Breast epithelium (tissue), 4 donors: ENCODE results near the gene DRD2. TPM values are rescaled to one million over a fixed set of nuclear protein-coding genes. Genes with fewer than 3 reads are reported as not detected.

Experiments used
- DNase-seq, 2 donors: peaks; one replicate each; pipeline ENCODE4 v3.0.0-alpha.2; 2019; ENCODE audit warnings: low spot score in 2 of 2
- H3K27ac ChIP-seq, 2 donors: fragments of 200-600 bp; sonication (generic) in 1 of 2; one replicate each; pipeline ENCODE4 v1.5.1; 2016 to 2019; ENCODE audit warnings: mild to moderate bottlenecking in 1 of 2
- H3K27me3 ChIP-seq, 2 donors: fragments of 200-600 bp; sonication (generic) in 1 of 2; one replicate each; pipeline versions ENCODE4 v1.5.1 to v1.6.0; 2017 to 2019; ENCODE audit warnings: control low read depth in 1 of 2, mild to moderate bottlenecking in 1 of 2
- H3K36me3 ChIP-seq: fragments of 200-600 bp; one replicate; pipeline ENCODE4 v1.5.1; 2019
- H3K4me1 ChIP-seq, 2 donors: fragments of 200-600 bp; sonication (generic); one replicate each; pipeline ENCODE4 v1.5.1; 2016 to 2019; ENCODE audit warnings: control low read depth in 1 of 2
- H3K4me3 ChIP-seq, 3 donors: fragments of 200-600 bp; sonication (generic); 1 replicate in 2 of 3; 2 replicates in 1 of 3; pipeline ENCODE4 v1.5.1; 2016 to 2019; ENCODE audit warnings: mild to moderate bottlenecking in 3 of 3, moderate library complexity in 2 of 3
- H3K9me3 ChIP-seq, 2 donors: fragments of 200-600 bp; sonication (generic) in 1 of 2; one replicate each; pipeline ENCODE4 v1.5.1; 2016 to 2019; ENCODE audit warnings: control low read depth in 1 of 2
- POLR2A ChIP-seq: fragments of 450-650 bp; IDR thresholded peaks from one replicate; pipeline ENCODE4 v1.6.1; 2016; ENCODE audit warnings: antibody characterized with exemption, mild to moderate bottlenecking, moderate library complexity
- POLR2AphosphoS5 ChIP-seq, 3 donors: sonication (generic); formaldehyde crosslinking; IDR thresholded peaks; one replicate each; pipeline ENCODE4 v1.6.1; 2017; ENCODE audit warnings: antibody characterized with exemption in 3 of 3
- intact Hi-C: fragments of 100-400 bp; cut with DNase I; formaldehyde crosslinking; loops from one replicate; pipeline ENCODE4 v1.15.1; 2023; ENCODE audit warnings: low total_unique reads
- total RNA-seq, 3 donors: library from RNA; depleted of rRNA; stranded (reverse); fragments of >200 nt; gene quantifications; one replicate each; pipeline ENCODE4 v1.1.0, GENCODE V29; 2016
- TF ChIP-seq, protein P1 (sequence below), 3 donors: fragments of 450-650 bp; IDR thresholded peaks; one replicate each; pipeline ENCODE4 v1.5.1; 2016 to 2017; ENCODE audit warnings: antibody characterized with exemption in 3 of 3, mild to moderate bottlenecking in 3 of 3, moderate library complexity in 3 of 3

The DRD2 gene
- total RNA-seq, 3 donors from 2014 or later = 0.16 to 8.5 (median 0.33) TPM

DNA sequence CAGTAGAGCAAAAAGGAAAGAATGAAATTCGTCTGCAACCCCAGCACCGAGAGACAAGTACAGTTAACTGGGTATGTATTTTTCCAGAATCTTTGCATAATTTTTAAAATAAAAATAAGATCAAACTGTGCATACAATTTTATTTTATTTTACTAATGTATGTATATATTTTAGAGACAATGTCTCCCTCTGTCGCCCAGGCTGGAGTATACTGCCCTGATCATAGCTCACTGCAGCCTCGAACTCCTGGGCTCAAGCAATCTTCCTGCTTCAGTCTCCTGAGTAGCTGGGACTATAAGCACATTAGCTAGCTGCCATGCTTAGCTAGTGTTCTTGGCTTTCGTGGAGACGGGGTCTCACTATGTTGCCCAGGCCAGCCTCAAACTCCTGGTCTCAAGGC lies 18.8 kb upstream of the DRD2 start:
- TF ChIP-seq POLR2A = no peak
- TF ChIP-seq, protein P1, sequence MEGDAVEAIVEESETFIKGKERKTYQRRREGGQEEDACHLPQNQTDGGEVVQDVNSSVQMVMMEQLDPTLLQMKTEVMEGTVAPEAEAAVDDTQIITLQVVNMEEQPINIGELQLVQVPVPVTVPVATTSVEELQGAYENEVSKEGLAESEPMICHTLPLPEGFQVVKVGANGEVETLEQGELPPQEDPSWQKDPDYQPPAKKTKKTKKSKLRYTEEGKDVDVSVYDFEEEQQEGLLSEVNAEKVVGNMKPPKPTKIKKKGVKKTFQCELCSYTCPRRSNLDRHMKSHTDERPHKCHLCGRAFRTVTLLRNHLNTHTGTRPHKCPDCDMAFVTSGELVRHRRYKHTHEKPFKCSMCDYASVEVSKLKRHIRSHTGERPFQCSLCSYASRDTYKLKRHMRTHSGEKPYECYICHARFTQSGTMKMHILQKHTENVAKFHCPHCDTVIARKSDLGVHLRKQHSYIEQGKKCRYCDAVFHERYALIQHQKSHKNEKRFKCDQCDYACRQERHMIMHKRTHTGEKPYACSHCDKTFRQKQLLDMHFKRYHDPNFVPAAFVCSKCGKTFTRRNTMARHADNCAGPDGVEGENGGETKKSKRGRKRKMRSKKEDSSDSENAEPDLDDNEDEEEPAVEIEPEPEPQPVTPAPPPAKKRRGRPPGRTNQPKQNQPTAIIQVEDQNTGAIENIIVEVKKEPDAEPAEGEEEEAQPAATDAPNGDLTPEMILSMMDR (IDR thresholded peaks at IDR 0.05) = no peak
- no peak for TF ChIP-seq POLR2AphosphoS5 (IDR thresholded peaks at IDR 0.05)
- no peaks in the 10 kb centered on the region for H3K27me3 ChIP-seq
- H3K4me3 ChIP-seq = no peak overlapping the region
- H3K4me1 ChIP-seq = no peaks in the 10 kb centered on the region
- H3K36me3 ChIP-seq = no peaks in the 10 kb centered on the region
- intact Hi-C loops = no loop called here
- DNase-seq = no peak
- no peaks in the 10 kb centered on the region for H3K9me3 ChIP-seq
- H3K27ac ChIP-seq = no peak overlapping the region

DNA sequence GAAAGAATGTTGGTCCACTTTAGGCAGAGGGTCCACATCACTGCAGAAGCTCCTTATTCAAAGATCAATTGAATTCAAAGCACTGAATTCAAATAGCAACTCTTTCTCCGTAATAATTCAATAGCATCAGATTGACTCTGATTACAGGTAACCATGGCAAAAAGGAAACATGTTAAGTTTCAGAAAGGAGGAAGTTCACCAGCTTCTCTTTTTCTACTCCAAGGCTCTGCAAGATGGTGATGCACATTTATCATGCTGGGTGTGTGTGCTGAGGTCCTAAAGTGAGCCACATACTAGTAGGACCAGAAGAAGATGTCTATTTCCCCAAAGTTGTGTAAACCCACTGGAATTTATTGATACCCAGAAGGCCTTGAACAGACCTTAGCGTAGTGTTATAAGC lies 18.0 kb upstream of the DRD2 start:
- H3K27me3 ChIP-seq = no peaks in the 10 kb centered on the region
- no peaks in the 10 kb centered on the region for H3K36me3 ChIP-seq
- DNase-seq = no peak
- no peaks in the 10 kb centered on the region for H3K9me3 ChIP-seq
- intact Hi-C loops = no loop called here
- no peaks in the 10 kb centered on the region for H3K4me1 ChIP-seq
- no peak for TF ChIP-seq POLR2AphosphoS5 (IDR thresholded peaks at IDR 0.05)
- TF ChIP-seq, protein P1 (IDR thresholded peaks at IDR 0.05) = no peak
- TF ChIP-seq POLR2A = no peak
- H3K27ac ChIP-seq = no peak overlapping the region
- H3K4me3 ChIP-seq = no peak overlapping the region

DNA sequence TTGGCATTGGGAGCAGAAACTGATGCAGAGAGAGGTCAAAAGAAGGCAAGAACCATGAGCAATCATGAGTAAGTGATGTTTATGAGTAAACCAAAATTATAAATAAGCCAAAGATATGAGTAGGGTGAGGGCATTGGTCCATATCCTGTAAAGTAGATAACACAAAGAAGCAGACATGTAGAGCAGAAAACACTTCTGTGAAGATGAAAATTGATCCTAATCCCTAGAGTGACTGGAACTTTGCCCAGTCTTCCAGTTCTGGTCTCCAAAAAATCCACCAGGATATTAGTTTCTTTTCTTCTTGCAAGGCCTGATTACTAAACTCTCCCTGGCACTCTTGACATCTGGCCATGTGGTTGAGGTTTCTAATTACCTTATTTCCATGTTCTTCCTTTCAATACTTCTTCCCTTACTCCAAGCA lies 13.7 kb upstream of the DRD2 start:
- Histone ChIP-seq H3K9me3 (no peaks in the 10 kb centered on the region), H3K27me3 (no peaks in the 10 kb centered on the region), H3K4me1 (no peaks in the 10 kb centered on the region), H3K4me3 (no peak overlapping the region), H3K36me3 (no peaks in the 10 kb centered on the region), H3K27ac (no peak overlapping the region)
- no peak for DNase-seq
- intact Hi-C loops = no loop called here
- TF ChIP-seq, protein P1 (IDR thresholded peaks at IDR 0.05) = no peak
- TF ChIP-seq POLR2AphosphoS5 (IDR thresholded peaks at IDR 0.05) = no peak
- TF ChIP-seq POLR2A = no peak

DNA sequence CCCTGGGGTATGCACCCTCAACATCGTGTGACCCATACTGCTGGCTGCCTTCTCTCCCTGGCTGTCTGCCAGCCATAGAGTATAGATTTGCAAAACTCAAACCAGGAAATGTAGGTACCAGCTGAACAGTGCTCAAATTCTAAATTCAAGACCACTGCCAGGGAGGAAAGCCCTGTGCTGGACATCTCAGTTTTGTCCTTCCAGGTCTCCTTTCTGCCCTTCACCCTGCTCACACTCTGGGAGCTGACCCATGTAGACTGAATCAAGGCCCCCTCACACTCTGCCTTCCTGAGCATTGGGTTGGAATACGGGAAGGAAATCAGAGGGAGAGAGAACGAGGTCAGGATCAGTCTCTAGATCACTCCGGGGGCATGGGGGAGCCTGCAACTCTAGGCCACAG lies 12.4 kb upstream of the DRD2 start:
- DNase-seq = no peak
- no peaks in the 10 kb centered on the region for H3K36me3 ChIP-seq
- H3K27me3 ChIP-seq = no peaks in the 10 kb centered on the region
- H3K4me1 ChIP-seq = no peaks in the 10 kb centered on the region
- no peaks in the 10 kb centered on the region for H3K9me3 ChIP-seq
- TF ChIP-seq POLR2AphosphoS5 (IDR thresholded peaks at IDR 0.05) (no peak), POLR2A (no peak)
- TF ChIP-seq, protein P1 (IDR thresholded peaks at IDR 0.05) = no peak
- no peak overlapping the region for H3K27ac ChIP-seq
- intact Hi-C loops = no loop called here
- H3K4me3 ChIP-seq = no peak overlapping the region

DNA sequence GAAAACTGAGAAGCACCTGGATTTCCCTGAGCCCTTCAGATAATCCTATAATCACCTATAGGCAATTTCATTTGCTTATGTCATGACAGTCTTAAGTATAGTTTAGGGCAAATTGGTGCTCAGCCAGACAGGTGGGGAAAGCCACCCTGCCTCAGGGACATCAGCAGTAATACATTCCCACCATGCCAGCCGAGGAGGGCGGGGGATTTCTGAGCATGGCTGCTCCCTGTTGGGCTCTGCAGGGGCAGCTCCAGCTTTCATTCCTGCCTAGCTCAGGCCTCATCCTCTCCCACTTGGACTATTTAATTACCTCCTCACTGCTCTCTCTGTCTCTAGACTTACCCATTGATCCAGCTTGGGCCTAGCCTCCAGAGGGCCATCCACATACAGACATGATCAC lies 9.0 kb upstream of the DRD2 start:
- TF ChIP-seq POLR2A (no peak), POLR2AphosphoS5 (IDR thresholded peaks at IDR 0.05) (no peak)
- TF ChIP-seq, protein P1 (IDR thresholded peaks at IDR 0.05) = no peak
- Histone ChIP-seq H3K4me3 (no peak overlapping the region), H3K27me3 (peaks cover 0 to 2% of the 10 kb centered on the region in 2 donors), H3K4me1 (no peaks in the 10 kb centered on the region), H3K9me3 (no peaks in the 10 kb centered on the region), H3K27ac (no peak overlapping the region), H3K36me3 (no peaks in the 10 kb centered on the region)
- DNase-seq = no peak
- intact Hi-C loops = no loop called here
